ENCODE measurements around the gene DNHD1.

The DNHD1 gene

DNA sequence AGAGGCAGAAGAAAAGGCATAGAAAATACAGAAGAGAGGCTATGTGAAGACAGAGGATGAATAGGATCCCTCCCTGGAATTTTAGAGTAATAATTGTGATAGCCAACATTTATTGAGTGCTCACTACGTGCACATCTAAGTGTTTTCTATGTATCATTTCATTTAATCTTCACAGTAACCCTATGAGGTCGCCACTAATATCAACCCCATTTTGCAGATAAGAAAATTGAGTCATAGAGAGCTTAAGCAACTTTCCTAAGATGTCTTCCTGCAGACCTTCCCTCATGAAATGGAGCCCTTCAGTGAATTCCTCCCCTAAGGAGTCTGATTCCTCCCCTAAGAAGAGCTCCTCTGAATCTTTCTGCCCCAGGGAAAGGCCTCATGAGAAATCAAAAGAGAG, 68.2 kb downstream of the DNHD1 start:
- DNase-seq = no peak

DNA sequence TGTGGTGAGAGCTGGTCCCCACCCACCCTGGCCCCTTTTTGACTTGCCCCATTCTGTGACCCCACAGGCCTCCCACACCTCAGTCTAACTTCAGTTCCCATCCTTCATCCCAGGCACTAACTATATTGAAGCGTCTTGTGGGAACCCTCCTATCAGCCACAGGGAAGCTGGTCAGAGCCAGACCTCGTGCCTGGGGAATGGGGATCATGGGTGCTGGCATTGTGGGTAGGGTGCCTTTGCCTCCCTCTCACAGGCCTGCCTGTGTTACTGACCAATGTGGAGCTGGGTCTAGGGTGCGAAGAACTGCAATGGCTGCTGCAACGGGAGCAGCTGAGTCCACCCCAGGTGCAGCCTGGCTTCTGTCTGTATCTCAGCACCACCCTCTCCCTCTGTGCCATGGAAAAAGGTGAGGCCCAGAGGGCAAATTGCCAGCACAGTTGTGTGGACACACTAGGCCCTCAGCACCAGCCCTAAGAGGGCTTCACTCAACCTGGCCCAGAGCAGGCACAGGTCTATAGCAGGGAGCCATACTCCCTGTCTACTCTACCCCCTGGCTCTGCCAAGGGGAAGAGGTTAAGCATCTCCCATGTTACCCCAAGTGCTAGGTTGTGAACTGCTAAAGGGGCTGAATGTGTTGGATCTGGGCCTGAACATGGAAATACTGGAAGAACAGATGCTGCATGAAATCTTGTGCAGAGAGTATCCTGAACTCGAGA, 69.1 kb downstream of the DNHD1 start:
- DNase-seq = no peak

DNA sequence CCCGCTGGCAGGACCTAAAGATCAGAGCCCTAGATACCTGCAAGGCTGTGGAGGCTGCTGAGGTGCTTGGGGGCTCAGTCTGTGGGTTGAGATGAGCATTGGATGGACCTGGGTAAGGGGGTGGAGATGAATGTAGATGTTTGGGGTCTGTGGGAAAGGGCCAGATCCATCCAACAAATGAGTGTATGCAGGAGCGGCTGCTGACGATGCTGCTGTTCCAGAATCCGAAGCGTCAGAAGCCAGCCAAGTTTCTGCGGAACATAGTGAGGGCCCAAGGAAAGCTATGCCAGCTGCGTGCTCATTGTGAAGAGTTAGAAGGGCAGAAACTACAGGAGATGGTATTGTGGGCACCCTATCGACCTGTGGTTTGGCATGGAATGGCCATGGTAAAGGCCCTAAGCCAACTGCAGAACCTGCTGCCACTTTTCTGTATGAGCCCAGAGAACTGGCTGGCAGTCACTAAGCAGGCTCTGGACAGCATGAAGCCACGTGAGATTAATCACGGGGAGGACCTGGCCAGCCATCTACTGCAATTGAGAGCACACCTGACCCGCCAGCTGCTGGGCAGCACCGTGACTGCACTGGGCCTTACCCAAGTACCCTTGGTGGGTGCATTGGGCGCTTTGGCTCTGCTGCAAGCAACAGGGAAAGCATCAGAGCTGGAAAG, 69.8 kb downstream of the DNHD1 start:
- DNase-seq = no peak

DNA sequence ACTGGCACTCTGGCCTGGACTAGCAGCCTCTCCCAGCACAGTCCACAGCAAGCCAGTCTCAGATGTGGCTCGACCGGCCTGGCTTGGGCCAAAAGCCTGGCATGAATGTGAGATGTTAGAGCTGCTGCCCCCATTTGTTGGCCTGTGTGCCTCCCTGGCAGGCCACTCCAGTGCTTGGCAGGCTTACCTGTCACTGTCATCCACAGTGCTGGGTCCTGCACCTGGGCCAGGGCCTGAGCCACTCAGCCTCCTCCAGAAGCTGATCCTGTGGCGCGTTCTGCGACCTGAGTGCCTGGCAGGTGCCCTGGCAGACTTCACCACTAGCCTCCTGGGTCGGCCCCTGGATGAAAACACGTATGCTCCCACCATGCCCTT, 70.3 kb downstream of the DNHD1 start:
- DNase-seq = no peak

DNA sequence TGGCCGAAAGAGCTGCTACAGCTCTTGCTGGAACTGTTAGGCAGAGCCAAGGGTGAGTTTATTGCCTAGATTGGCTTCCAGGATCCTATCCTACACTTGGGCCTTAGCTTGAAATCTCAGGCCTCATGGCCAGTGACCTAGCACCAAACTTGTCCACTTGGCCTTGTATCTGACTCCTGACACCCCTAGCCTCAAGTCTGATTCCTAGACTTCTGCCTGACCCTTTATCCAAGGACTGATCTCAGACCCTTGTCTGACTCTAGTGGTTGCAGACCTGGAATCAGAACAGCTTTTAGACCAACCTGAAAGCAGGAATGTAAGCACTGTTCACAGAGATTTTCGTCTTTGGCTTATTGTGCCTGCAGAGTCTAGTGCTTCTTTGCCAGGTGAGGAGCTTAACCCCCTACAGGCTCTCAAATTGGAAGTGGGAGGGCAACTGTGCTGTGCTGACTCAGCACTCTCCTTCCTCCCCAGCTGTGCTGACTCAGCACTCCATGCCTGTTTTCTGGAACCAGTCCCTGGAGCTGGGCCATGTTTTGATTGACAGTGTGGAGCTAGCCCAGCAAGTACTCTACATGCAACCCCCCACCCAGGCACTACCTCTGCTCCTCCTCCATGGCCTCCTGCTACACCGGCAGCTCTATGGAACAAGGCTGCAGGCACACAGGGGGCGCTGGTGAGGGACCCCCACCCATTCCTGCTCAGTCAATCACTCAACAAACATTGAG, 71.3 kb downstream of the DNHD1 start:
- no peak for DNase-seq

DNA sequence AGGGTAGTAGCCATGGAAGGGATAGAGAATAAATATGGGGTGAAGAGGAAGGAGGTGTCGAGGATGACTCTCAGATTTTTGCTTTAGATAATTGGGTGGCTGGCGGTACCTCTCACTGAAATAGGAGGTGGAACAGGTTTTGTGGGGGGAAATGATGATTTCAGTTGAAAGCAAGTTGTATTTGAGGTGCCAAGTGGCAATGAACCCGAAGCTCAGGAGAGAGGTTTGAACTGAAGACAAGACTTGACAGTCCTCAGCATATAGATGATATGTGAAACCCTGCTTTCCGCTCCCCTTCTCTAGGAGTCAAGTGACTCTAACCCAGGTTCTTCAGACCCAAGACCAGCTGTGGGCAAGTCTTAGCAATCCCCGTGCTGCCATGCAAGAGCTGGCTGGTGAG, 72.6 kb downstream of the DNHD1 start:
- DNase-seq = no peak

DNA sequence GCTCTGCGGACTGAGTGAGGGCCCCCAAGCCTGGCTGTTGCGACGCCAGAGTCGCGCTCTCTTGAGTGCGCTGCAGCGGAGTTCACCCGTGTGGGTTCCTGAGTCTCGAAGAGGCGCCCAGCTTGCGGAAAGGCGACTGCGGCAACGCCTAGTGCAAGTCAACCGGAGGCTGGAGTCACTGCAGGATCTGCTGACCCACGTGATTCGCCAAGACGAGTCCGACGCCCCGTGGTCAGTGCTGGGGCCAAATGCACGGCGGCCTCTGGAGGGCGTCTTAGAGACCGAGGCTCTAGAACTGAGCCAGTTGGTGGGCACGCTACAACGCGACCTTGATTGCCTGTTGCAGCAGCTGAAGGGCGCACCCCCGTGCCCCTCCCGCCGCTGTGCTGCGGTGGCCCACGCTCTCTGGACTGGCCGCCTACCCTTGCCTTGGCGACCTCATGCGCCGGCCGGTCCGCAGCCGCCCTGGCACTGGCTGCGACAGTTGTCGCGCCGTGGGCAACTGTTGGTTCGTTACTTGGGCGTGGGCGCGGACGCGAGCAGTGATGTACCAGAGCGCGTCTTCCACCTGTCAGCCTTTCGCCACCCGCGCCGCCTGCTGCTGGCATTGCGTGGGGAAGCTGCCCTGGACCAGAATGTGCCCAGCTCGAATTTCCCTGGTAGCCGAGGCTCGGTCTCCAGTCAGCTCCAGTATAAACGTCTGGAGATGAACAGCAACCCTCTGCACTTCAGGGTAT, 73.8 kb downstream of the DNHD1 start:
- no peak for DNase-seq

DNA sequence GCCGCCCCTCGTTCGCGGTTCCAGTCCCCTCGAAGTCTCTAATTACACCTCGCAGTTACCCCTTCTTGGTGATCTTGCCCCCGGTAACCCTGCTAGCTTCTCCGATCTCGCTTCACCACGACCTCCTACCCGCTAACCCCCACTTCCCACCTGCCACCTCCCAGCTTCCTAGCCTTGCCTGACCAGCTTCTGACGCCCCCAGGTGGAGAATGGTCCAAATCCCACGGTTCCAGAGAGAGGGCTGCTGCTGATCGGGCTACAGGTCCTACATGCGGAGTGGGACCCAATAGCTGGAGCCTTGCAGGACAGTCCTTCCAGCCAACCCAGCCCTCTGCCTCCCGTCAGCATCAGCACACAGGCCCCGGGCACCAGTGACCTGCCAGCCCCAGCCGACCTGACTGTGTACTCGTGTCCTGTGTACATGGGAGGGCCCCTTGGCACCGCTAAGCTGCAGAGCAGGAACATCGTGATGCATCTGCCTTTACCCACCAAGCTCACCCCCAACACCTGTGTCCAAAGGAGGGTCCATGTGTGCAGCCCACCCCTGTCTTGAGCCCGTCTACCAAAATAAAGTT, 74.4 kb downstream of the DNHD1 start:
- DNase-seq = no peak

DNA sequence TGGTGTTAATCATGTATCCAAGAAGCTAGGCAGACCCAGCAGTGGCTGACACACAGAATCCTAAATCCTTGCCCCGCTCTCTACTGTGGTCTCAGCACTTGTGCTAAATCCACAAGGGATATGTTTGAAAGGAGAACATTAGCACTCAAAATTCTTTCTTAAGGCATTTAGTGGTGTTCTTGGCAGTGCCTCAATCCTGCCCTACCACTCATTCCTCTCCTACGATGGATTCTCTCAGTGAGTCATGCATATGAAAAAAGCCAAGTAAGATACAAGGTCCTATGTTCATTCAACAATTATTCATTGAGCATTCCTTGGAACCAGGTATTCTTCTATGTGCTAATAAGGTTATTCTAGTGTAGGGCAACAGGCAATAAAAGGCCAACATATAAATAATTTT, 75.1 kb downstream of the DNHD1 start:
- DNase-seq = no peak

DNA sequence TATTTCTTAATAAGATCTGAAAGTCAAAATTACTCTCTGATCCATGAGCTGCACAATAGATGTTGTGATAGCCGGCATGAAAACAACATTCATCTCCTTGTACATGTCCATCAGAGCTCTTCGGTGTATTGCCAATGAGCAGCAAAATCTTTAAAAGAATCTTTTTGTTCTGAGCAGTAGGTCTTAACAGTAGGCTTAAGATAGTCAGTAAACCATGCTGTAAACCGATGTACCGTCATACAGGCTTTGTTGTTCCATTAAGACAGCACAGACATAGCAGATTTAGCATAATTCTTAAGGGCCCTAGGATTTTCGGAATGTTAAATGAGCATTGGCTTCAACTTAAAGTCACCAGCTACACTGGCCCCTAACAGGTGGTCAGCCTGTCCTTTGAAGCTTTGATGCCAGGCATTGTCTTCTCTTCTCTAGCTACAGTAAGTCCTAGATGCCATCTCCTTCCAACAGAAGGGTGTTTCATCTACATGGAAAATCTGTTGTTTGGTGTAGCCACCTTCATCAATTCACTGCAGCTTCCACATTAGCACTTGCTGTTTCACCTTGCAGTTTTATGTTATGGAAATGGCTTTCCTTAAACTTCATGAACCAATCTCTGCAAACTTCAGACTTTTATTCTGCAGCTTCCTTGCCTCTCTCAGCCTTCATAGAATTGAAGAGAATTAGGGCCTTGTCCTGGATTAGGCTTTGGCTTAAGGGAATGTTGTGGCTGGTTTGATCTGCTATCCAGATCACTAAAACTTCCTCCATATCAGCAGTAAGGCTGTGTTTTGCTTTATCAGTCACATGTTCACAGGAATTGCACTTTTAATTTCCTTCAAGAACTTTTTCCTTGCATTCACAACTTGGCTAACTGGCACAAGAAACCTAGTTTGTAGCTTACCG, 78.0 kb downstream of the DNHD1 start:
- no peak for DNase-seq

DNA sequence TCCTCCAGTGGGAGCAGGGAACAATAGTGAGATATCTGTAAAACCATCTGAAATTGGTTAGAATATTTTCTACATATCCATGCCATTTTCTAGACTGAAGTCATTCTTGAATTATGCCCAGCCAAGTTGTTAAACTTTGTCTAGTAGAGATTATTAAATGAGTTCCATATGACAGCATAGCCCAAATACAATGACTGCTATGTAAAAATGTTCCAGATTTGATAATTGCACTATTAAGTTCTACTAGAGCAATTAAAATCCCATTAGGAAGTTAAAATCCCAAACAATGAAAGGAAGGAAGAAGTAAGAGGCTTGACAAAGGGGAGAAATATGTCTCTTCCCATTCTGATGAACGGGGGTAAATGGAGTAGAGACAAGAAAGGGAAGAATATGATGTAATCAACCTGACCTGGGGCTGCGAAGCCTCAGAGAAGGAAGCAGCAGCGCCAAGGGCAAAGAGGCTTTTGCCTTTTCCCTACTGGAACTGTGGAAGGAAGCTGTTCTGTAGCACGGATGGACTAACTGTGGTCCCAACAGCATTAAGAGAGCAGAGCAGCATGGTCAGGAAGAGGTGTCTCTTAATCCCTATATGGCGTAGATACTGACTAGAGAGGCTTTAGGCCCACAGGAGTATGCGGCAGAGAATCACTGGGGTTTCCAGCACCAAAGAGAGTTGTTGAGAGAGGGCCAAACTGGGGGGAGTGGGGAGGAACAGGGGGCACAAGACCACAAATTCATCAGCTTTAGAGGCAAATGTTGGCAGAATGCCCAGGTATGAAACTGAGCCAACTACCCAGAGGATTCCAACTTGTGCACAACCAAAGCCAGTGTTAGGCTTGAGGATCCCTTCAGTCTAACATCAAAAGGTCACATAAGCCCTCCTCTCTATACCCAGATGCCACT, 79.6 kb downstream of the DNHD1 start:
- no peak for DNase-seq

DNA sequence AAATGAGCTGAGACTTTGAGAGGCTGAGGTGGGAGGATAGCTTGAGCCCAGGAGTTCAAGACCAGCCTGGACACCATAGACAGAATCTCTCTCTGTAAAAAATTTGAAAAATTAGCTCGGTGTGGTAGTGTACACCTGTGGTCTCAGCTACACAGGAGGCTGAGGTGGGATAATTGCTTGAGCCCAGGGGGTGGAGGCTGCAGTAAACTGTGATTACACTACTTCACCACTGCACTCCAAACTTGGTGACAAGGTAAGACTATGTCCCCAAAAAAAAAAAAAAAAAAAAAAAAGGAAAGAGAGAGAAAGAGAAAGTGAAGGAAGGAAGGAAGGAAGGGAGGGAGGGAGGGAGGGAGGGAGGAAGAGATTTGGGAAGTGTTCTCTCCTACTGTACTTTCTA, 81.1 kb downstream of the DNHD1 start:
- DNase-seq = no peak

DNA sequence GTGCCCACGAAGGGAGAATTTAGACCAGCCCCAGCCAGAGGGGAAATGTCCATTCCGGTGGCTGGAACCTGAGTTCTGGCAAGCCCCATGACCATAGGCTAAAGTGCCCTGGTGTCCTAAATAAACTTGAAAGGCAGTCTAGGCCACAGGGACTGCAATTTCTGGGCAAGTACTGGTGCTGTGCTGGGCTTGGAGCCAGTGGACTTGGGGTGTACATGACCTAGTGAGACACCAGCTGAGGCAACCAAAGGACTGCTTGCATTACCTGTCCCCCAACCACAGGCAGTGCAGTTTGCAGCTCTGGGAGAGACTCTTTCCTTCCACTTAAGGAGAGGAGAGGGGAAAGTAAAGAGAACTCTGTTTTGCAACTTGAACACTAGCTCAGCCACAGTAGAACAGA, 82.6 kb downstream of the DNHD1 start:
- DNase-seq = no peak

DNA sequence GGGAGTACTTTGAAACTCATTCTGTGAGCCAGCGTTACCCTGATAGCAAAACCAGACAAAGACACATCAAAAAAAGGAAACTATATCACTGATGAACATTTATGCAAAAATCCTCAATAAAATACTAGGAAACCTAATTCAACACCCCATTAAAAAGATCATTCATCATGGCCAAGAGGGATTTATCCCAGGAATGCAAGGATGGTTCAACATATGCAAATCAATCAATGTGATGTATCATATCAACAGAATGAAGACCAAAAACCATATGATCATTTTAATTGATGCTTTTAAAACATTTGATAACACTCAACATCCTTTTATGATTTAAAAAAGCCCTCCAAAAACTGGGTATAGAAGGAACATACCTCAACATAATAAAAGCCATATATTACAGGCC, 86.5 kb downstream of the DNHD1 start:
- no peak for DNase-seq

DNA sequence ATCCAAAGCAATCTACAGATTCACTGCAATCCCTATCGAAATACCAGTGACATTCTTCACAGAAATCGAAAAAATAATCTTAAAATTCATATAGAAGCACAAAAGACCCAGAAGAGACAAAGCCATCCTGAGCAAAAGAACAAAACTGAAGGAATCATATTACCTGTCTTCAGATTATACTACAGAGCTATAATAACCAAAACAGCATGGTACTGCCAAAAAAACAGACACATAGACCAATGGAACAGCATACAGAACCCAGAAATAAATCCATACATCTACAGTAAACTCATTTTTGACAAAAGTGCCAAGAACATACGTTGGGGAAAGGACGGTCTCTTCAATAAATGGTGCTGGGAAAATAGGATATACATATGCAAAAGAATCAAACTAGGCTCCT, 87.4 kb downstream of the DNHD1 start:
- no peak for DNase-seq

DNA sequence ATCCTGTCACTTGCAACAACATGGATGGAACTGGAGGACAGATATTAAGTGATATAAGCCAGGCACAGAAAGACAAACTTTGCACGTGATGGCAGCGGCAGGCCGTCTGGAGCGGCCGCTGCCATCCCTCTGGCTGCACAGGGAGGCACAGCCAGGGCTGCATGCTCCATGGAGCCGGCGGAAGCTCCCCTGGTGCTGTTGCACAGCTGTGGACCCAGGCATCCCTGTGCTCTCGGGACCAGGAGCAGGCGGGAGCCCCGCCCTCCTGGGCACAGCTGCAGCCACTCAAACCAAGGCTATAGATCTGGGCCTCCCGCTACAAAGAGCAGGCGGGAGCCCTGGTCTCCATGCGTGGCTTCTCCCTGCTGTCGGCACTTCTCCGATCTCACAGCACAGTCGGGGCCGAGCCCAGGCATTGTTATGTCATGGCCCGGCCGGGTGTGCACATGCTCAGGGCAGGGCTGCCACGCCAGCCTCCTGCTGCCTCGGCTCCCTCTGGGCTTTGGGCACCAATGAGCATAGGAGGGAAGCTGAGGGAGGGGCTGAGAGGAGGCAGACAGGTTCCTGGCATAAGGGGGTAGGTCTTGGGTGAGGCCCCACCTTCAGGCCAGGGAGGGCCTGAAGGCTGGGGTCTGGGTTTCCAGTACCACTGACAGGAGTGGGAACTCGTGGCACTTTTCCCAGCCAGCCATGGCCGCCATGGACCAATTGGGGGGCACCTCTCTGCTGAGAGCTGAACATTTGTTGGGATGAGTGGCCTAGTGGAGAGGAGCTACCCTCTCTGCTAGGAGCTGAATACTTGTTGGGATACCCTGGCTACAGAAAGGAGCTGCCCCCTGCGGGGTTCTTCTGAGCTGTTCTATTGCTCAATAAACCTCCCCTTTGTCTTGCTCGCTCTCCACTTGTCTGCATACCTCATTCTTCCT, 89.6 kb downstream of the DNHD1 start:
- DNase-seq = peak; percentile 63

DNA sequence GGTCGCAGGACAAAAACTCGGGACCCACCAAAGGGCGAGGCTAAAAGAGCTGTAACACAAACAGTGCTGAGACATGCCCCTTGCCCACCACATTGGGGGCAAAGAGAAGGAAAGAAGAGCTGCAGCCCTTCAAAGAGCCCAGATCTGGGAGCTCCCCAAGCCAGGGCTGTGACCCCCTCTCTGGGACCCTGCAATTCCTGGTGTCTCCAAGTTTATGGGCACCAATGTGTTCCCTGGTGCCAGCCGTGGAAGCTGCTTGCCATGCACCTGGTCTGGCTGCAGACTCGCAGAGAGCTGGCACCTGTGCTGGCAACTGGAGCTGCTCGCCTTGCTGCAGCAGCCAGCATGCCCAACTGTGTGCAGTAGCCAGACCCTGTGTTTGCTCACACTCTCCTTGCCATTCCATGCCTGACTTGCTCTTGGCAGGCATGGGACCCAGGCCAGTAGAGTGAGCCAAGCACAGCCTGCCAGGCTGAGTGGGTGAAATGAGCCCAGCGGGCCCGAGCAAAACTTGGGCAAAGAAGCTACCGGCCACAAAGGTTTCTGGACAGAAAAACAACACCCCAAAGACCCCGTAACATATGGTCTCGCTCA, 90.4 kb downstream of the DNHD1 start:
- DNase-seq = no peak

DNA sequence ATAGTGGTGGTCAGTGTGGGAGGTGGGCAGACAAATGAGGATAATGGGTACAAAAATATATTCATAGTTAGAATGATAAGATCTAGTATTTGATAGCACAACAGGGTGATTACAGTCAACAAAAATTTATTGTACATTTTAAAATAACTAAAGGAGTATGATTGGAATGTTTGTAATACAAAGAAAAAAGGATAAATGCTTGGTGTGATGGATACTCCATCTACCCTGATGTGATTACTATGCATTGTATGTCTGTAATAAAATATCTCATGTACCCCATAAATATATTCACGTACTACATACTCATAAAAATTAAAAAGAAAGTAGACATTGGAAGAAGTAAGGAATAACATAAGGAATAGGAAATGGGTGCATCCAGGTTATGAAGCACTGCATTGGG, 90.9 kb downstream of the DNHD1 start:
- DNase-seq = no peak

DNA sequence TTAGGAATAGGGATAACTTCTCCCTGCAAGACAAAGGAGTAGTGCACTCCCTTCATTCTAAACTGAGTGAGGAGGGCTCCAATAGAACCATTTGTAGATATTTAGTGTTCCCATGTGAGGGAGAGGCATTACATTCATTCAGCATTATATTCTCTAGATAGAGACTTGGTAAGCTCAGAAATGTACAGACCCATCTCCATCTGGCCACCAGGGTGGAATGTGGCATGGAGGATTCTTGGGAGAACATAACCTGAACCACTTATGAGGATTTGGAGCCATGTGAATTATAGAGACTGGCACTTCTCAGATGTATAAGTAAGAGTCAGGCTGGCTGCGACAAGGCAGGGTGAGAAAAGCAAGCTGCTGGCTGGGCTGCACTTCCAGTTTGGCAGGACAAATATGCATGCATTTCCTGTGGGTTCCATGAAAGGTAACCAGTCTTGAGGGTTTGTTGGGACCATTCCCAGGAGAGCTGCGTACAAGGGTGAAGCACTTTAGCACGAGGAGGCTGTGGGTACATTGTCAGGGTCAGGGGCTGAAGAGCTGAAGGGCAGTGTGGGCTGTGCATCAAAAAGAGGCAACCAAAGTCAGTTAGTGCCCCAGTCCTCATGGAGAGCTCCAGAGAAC, 97.2 kb downstream of the DNHD1 start:
- no peak for DNase-seq
